Neural cell (in vitro differentiated cells): Measurements from ENCODE around the gene ACBD5. TPM values are rescaled to one million over a fixed set of nuclear protein-coding genes. Genes with fewer than 3 reads are reported as not detected.

Experiments used
- H2AFZ ChIP-seq: fragments of 200-600, 300-800 bp; sonication (generic), shearing (Covaris generic); 2 replicates; pipeline ENCODE4 v1.6.0; 2014; ENCODE audit warnings: low read depth, mild to moderate bottlenecking, antibody characterized with exemption, low read length, moderate library complexity
- H3F3A ChIP-seq: fragments of 200-600 bp; shearing (Covaris generic); 2 replicates; pipeline ENCODE4 v1.6.1; 2016; ENCODE audit warnings: mild to moderate bottlenecking, moderate library complexity, mixed read lengths, antibody characterized with exemption, low read length; ENCODE audit not compliant: insufficient read depth, poor library complexity, severe bottlenecking
- H3K27ac ChIP-seq: fragments of 200-600, 300-800 bp; sonication (generic), shearing (Covaris generic); 2 replicates; pipeline ENCODE4 v1.5.1; 2014; ENCODE audit warnings: mild to moderate bottlenecking, low read length, moderate library complexity
- H3K27me3 ChIP-seq: fragments of 300-800, 200-600 bp; sonication (generic), shearing (Covaris generic); 2 replicates; pipeline ENCODE4 v1.6.0; 2014; ENCODE audit warnings: mild to moderate bottlenecking, low read depth, low read length, moderate library complexity; ENCODE audit not compliant: insufficient read depth
- H3K36me3 ChIP-seq: fragments of 300-800, 200-600 bp; sonication (generic), shearing (Covaris generic); 2 replicates; pipeline ENCODE4 v1.5.1; 2014; ENCODE audit warnings: mild to moderate bottlenecking, antibody characterized with exemption, low read length, moderate library complexity; ENCODE audit not compliant: insufficient read depth
- H3K4me2 ChIP-seq: fragments of 300-800, 200-600 bp; sonication (generic), shearing (Covaris generic); 2 replicates; pipeline ENCODE4 v1.6.0; 2014; ENCODE audit warnings: mild to moderate bottlenecking, low read length
- H3K4me3 ChIP-seq: fragments of 300-800, 200-600 bp; sonication (generic), shearing (Covaris generic); 2 replicates; pipeline ENCODE4 v1.5.1; 2014; ENCODE audit warnings: mild to moderate bottlenecking, low read length, moderate library complexity
- H3K79me2 ChIP-seq: fragments of 200-600 bp; shearing (Covaris generic); replicated peaks from 2 replicates; pipeline ENCODE4 v1.6.0; 2014; ENCODE audit warnings: mild to moderate bottlenecking, low read length, moderate library complexity; ENCODE audit not compliant: insufficient read depth
- H3K9ac ChIP-seq: fragments of 300-800, 200-600 bp; sonication (generic), shearing (Covaris generic); 2 replicates; pipeline ENCODE4 v1.6.1; 2016; ENCODE audit warnings: mild to moderate bottlenecking, low read length, mixed read lengths
- H3K9me2 ChIP-seq: fragments of 200-600 bp; shearing (Covaris generic); 2 replicates; pipeline ENCODE4 v1.6.1; 2016; ENCODE audit warnings: mild to moderate bottlenecking, low read length, mixed read lengths; ENCODE audit not compliant: insufficient read depth
- H3K9me3 ChIP-seq: fragments of 200-600, 300-800 bp; sonication (generic), shearing (Covaris generic); 2 replicates; pipeline ENCODE4 v1.6.1; 2016; ENCODE audit warnings: mild to moderate bottlenecking, mixed run types, low read length, moderate library complexity, mixed read lengths
- H4K20me1 ChIP-seq: fragments of 200-600 bp; shearing (Covaris generic); 2 replicates; pipeline ENCODE4 v1.6.1; 2016; ENCODE audit warnings: mild to moderate bottlenecking, mixed run types; ENCODE audit not compliant: insufficient read depth
- CTCF ChIP-seq: fragments of 450-650 bp; IDR thresholded peaks from 2 replicates; pipeline ENCODE4 v1.5.1; 2014; ENCODE audit warnings: antibody characterized with exemption, mild to moderate bottlenecking, moderate library complexity; ENCODE audit not compliant: poor library complexity, severe bottlenecking
- EP300 ChIP-seq: fragments of 450-650 bp; conservative IDR thresholded peaks from 2 replicates; pipeline ENCODE4 v1.6.1; 2014; ENCODE audit warnings: antibody characterized with exemption, mild to moderate bottlenecking, moderate library complexity; ENCODE audit not compliant: poor library complexity, severe bottlenecking
- EZH2 ChIP-seq: fragments of 200-600, 300-800 bp; shearing (Covaris generic), sonication (generic); IDR thresholded peaks from 2 replicates; pipeline ENCODE4 v1.6.1; 2014; ENCODE audit warnings: antibody characterized with exemption, low read length, borderline replicate concordance, mild to moderate bottlenecking; ENCODE audit not compliant: insufficient read depth, poor library complexity, severe bottlenecking
- MXI1 ChIP-seq: fragments of 450-650 bp; conservative IDR thresholded peaks from 2 replicates; pipeline ENCODE4 v1.6.1; 2014; ENCODE audit warnings: antibody characterized with exemption, mild to moderate bottlenecking; ENCODE audit not compliant: poor library complexity, severe bottlenecking
- POLR2AphosphoS5 ChIP-seq: IDR thresholded peaks from 2 replicates; pipeline ENCODE4 v1.6.1; 2012
- REST ChIP-seq: IDR thresholded peaks from 2 replicates; pipeline ENCODE4 v1.6.1; 2012; ENCODE audit warnings: borderline replicate concordance
- SMC3 ChIP-seq: fragments of 450-650 bp; conservative IDR thresholded peaks from 2 replicates; pipeline ENCODE4 v1.6.1; 2014; ENCODE audit warnings: antibody characterized with exemption, mild to moderate bottlenecking, moderate library complexity; ENCODE audit not compliant: poor library complexity
- TAF1 ChIP-seq: IDR thresholded peaks from 2 replicates; pipeline ENCODE4 v1.6.1; 2012; ENCODE audit warnings: low read depth
- polyA plus RNA-seq: library from polyadenylated mRNA; depleted of rRNA; stranded (reverse); fragments of >200 nt; gene quantifications from 2 replicates; pipeline ENCODE4 v1.2.3, GENCODE V29; 2014
- small RNA-seq, 3 experiments: library from RNA; depleted of rRNA; stranded (forward); fragments of <200 nt; gene quantifications; one replicate each; pipeline ENCODE3, GENCODE V24; 2012

Gene ACBD5
- polyA plus RNA-seq, 1 donor from 2014 or later = 44.8 TPM

GRCh38 chr10:27145937-27146336 lies 94.7 kb downstream of the ACBD5 start:
- Histone ChIP-seq H3K27me3 (no peaks in the 10 kb centered on the region), H3K4me2 (no peak overlapping the region), H3F3A (no peaks in the 10 kb centered on the region), H4K20me1 (no peaks in the 10 kb centered on the region), H3K9me3 (no peaks in the 10 kb centered on the region), H3K9ac (no peak overlapping the region), H3K9me2 (no peaks in the 10 kb centered on the region), H3K27ac (no peak overlapping the region), H3K36me3 (peaks cover 20% of the 10 kb centered on the region), H3K79me2 (peaks cover 54% of the 10 kb centered on the region), H3K4me3 (no peak overlapping the region), H2AFZ (no peak overlapping the region)
- TF ChIP-seq MXI1 (no peak), CTCF (no peak), SMC3 (no peak), TAF1 (no peak), POLR2AphosphoS5 (no peak), EP300 (no peak), REST (no peak), EZH2 (no peak)

Small RNA genes lying within 50 kb of the gene (small RNA-seq; reads per million reads assigned to genes)
- gene RNU2-24P (0 to 5.3 (median 1.1) reads per million in 3 experiments), gene RNU7-12P (0 to 0.24 (median 0) reads per million in 3 experiments)

Other genes with a start within 250 kb of the ACBD5 start
- 14.7 and 14.9 TPM in 2 replicates for gene ANKRD26, start 140.3 kb downstream of the ACBD5 start, polyA plus RNA-seq
- gene YME1L1, start 86.4 kb downstream of the ACBD5 start, polyA plus RNA-seq = 89.2 and 101 TPM in 2 replicates
- 7.1 and 7.6 TPM in 2 replicates for gene MASTL, start 85.4 kb downstream of the ACBD5 start, polyA plus RNA-seq